ENCODE measurements around the gene C5.

C5 gene

DNA sequence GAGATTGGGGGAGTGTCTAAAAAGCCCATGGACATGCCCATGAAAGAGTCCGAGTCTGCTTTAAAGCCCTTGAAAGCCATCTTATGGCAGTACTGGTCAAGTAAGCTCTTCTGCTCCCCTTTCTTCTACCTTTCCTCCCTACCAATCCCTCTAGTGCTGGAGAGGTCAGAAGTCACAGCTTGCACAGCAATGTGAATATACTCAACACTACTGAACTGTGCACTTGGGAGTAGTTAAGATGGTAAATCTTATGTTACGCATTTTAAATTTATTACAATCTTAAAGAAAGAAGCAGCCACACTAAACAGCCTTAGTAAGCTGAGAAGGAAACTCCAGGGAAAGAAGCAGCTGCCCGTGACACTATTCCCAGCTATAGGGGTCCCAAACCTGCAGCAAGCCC is 111.2 kb downstream of the C5 start:
- no peak for DNase-seq

DNA sequence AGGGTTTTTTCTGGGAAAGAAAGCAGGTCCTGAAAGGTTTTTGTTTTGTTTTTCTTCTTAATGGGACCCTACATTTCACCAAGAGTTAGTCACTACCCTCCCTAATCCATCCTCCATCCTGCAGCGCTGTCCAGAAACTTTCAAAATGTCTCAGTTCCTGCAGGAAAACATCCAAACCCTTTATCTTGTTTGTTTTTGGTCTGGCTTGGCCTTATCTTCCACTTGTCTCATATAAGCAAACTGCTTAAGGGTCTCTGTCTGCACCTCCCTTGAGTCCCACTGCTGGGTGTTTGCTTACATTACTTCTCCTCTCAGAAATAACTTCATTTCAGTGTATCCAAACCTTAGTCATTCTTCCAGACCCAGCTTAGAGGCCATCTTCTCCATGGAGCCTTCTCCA is 112.5 kb downstream of the C5 start:
- DNase-seq: no peak

DNA sequence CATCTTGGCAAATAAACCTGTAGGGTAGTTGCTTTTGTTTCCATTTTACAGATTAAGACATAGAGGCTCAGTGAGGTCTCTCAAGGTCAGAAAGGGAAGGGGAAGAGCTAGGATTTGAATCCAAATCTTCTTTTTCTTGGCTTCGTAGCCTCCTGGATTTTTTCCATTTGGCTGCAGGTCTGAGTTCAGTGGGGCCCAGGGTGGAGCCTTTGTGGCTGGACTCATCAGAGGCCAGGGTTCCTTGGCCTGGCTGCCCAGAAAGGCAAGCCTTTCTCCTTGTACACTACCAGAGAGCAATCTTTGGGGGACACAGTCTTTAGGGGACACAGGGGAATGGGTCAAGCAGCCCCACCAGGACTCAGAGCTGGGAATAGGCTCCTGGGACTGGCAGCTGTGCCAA is 112.9 kb downstream of the C5 start:
- no peak for DNase-seq

DNA sequence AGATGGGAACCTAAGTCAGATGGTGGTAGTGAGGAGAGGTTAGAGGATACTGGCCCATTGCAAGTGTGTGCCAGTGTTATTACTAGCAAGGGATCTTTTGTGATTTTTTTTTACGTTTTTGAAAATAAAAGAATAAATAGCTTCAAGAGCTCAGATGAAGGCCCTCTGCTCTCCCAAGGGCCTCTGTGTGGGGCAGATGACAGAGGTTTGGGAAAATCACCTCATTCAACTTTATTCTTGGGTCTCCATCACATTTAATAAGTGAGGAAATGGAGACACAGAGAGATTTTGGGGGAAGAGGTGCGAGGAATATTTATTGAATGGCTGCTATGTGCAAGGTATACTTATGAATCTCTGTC is 113.3 kb downstream of the C5 start:
- no peak for DNase-seq

DNA sequence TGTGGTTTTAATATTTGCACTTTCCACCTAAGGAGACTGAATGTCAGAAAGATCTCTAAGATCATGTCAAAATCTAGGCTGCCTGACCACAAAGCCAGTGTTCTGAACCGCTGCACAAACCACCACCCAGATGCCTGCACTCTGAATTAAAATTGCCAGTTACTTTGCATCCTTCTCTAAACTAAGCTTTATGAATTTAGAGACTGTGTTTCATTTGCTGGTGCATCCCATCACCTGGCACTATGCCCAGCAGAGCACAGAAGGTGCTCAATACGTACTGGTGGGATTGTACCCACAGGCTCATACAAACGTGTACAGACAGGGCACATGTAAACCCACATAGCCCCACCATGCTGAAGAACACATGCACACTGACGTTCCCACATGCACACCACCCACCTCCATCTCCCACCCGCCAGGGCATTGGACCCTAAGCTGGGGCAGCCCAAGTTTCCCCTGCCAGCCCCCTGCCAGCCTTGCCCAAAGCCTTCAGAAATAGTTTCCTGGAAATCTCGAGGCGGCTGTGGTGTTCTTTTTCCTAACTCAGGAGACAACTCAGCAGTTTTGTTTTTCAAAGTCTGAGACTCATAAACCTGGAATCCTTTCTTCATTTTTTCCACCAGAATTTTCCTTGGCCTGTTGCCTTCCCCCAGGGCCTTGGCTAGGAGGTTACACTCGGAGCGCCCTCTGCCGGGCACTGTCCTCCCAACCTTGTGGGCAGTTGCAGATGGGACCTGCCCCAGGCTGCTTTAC is 113.9 kb downstream of the C5 start:
- DNase-seq: peak; percentile 88 to 93

DNA sequence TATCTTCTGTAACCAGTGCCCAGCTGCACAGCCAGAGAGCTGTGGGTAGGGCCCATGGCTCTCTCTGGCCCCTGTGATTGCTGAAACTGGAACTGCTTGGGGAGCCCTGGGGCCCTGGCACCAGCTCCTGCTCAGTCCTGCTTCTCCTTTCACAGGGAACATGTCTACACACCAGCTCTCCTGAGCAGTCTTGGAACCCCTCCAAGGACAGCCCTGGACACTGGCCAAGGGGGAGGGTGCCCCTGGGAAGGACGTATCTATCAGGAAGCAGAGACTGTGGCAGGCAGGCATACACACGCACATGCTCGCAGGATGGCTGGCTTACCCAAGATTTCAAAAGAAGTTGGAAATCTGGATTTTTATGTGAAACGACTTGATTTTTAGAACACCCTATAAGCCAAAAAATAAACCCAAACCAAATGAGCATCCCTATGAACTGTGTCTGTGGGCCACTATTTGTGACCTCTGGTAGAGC is 114.7 kb downstream of the C5 start:
- peak in 1 of 2 donors; percentile 8 for DNase-seq

DNA sequence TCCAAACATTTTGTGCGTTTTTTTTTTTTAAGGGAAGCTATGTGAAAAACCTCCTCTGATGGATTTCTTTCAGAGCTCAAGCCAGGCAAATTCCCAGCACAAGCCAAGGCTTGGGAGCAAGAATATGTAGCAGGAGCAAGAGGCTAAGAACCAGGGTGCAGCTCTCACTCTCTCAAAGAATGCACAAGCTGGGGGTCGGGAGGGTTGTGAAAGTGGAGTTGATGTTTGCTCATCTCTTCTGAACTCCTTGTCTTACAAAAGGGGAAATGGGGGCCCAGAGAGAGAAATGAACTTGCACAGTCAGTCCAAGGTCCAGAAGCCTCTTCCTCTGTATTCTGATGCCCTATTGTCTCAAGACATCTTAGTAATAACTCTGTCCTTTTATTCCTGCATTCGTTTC is 115.8 kb downstream of the C5 start:
- no peak for DNase-seq

DNA sequence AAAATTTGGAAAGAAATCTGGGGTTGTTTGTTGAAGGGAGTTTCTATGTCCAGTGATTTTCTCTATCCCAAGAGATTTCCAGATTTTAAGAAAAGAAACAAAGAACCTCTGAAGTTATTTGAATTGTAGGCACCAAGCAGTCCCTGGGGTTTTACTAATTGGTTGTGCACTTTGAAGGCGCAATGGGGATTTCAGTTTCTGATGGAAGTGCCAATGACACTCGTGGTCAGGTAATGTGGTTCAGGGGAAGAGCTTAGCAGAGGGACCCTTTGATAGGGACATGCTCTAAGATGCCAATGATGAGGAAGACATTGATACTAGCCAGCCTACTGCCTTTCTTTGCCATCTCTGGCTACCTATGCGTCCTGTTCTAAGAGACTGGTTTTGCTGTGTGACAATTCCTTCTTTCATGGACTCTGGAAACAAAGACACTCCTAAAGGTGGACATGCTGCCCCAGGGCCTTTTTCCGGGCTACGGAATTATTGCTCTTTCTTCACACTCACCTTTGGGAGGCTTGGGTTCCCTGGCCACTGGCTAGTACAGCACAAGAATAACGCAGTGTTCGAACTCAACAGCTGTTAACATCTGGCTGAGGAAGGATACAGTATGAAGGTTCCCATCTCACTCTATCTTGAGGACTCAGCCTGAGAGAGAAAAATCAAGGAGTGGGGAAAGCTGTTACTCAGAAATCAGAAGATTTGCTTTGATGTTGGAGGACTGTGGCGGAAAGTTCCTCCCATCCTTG is 116.6 kb downstream of the C5 start:
- DNase-seq: no peak

DNA sequence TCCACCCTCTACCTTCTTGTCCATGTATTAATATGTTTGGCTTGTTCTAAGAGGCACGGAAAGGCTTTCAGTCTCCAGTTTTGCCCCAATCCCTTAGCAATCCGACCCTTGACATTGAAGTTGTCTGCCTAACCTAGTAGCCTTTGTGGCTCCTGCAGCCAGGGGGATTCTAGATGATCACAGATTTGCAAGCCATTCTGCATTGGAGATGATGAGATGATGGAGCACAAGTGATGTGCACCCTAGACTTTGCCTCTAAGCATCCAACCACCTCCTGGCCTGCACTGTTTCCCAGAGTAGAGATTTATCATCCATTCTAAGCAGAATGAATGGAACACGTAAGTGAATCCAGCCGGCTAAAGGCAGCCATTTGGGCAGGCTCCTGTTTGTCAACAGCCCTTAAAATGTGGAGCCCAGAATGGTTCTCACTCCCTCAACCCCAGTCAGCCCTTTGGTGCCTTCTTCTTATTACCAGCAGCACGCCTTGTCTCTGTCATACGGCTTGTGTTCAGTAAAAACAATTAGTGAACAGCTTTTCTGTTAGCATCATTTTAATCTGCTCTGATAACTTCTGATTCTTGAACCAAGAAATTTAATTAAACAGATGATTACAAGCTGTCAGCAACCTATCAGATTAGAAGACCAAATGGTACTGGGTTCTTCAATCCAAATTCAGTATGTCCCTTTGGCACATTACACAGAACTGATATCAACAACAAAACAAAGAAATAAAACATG is 117.8 kb downstream of the C5 start:
- DNase-seq: peak in 1 of 2 donors; percentile 8

DNA sequence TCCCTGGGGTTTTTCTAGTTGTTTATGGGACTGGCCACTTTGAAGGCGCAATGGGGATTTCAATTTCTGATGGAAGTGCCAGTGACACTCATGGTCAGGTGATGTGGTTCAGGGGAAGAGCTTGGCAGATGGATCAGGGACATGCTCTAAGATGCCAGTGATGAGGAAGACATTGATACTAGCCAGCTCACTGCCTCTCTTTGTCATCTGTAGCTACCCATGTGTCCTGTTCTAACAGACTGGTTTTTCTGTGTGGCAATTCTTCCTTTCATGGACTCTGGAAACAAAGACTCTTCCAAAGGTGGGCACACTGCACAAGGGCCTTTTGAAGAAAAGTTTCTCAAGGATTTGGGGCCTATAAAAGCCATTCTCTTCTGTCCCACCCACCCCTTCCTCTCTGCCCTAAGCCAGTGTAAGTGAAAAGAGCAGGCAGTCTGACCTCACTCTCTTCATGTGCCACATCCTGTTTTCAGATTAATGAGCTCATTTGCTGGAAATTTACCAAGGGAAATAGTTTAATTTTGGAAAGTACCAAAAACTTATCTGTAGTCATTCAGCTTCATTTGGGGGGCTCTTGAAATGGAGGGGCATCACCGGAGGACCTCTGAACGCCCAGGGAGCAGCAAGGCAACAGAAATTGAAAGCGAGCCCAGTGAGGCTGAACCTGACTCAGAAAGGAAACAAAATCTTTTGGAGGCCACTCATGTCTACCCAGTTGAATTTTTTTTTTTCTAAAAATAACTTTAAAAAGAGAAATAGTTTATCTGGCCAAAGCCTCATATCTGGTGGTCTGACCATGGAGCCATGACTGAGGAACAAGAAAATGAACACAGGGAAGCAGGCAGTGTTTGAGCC is 118.6 kb downstream of the C5 start:
- DNase-seq: peak; percentile 66 to 70

DNA sequence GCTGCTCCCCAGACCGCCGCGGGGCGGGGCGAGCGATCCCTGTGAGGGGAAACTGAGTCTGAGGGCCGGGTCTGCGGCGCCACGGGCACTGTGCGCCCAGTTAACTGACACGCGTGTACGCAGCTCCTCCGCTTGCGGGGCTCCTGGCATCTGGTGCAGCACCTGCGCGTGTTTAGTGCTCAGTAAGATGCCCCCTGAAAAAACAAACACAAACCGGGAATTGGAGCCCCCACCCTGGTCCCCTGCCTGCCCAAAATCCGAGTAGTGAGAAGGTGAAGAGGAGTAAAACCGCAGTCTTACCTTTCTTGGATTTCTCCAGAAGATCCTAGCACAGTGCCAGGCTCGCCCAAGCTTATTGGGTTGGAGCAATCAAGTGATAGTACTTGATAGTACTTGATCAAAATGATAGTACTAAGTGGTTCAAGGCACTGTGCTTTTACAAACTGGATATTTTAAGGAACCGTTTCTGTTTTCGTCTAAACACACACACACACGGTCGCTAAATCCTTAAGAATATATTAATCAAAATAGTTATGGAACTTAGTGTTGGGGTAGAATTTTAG is 120.8 kb downstream of the C5 start:
- DNase-seq: no peak

DNA sequence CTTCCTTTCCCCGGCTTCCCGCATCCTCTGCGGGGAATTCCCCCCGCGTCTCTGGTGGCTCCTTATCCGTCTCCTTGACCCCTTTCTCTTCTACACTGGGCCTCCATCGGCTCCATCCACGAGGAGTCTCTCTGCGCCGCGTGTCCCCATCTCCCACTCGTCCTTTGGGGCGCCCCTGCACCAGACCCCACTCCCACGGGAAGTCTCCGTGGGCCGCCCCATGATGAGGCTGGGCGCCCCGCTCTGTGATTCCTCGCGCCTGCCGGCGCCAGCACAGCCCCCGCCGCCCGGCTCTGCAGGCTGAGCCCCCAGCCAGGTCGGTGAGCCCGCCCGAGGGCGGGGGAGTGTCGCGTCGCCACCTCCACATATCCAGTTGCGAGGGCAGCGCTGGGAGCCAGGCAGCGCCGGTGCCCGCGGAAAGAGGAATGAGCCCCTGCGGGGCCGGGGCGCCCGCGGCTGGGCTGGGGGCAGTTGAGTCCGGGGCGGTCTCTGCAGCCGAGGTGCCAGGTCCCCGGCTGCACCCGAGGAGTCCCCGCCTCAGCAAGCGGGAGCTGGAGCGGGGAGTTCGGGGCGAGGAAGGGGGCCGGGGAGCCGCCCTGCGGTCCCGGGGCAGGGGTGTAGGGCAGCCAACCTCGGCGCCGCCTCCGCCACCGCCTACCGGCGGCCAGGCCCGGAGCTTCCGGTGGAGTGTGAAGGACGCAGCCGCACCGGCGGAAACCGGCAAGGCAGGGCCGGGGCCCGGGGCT is 121.4 kb downstream of the C5 start:
- DNase-seq: peak; percentile 68 to 77

DNA sequence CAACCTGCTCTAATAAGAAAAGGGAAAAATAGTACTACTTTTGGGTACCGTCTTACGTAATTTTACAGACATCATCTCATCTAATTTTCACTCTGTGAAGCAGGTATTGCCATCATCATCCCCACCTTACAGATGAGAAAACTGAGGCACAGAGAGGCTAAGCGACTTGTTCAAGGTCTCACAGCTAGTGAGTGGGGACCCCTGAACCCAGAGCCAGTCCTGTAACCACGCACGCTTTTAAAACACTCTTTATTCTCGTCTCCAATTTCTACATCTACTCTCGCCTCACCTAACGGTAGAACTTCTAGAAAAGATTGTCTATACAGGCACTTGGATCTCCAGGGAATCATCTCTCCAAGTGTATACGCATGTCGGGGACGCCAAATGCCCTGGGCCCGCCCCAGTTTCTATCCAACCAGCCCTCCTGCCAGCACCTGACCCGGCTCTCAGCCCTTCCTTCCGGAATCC is 122.0 kb downstream of the C5 start:
- DNase-seq: peak; percentile 6 to 11

DNA sequence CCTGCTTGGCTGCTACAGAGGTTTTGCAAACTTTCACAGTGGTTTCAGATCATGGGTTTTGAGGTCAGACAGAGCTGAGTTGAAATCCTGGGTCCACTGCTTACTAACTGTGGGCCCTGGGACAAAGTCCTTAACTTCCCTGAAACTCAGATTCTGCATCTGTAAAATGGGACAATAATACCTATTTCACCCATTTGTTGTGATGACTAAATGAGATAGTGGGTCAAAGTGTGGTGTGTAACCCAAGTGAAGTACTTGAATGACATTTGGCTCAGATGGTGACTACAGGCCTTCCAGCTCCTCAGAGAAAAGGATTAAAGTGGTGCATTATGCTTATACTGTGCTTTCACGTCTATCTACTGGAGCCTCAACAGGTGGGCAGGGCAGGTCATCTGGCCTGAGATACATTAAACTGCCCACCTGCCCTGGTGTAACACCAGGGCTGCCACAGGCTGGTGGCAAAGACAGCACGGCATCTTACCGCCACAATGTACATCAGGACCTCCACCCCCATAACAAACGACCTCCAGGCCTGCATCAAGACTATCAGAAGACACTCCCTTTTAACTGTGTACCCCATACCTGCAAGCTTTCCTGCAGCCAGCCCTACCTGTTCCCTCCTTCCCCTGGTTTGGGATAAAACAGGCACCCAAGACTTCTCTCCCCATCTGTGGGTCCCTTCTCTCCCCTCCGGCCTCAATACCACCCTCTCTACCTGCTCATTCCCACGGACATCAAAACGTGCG is 122.6 kb downstream of the C5 start:
- DNase-seq: peak; percentile 7 to 14

DNA sequence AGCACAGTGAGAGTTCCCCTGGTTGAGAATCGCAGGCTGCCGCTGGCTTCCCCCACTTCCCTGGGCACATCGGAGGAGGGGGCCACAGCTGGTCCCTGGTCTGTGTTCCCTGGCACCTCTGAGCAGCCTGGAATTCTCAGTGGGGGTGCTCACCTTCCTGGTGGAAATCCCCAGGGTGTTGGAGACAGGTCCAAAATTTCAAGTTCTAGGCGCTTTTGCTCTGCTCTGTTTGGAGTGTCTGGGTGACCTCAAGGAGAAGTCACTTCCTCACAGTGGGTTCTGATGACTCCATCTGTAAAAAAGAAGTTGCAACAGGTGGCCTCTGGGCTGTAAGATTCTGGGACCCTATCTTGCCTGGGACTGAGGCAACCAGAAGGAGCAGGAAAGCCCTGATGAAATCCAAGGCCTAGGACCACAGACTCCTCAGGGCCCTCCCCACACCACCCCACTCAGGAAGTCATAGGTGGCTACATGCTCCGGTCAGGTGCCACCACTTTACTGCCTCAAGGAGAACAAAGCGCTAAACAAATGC is 123.6 kb downstream of the C5 start, which contains the start of gene TRAF1:
Gene TRAF1 (minus strand): TSS at position 400 of the 532 bp plus-strand sequence. CDS start 721 bp downstream, outside the sequence.
- no peak for DNase-seq

DNA sequence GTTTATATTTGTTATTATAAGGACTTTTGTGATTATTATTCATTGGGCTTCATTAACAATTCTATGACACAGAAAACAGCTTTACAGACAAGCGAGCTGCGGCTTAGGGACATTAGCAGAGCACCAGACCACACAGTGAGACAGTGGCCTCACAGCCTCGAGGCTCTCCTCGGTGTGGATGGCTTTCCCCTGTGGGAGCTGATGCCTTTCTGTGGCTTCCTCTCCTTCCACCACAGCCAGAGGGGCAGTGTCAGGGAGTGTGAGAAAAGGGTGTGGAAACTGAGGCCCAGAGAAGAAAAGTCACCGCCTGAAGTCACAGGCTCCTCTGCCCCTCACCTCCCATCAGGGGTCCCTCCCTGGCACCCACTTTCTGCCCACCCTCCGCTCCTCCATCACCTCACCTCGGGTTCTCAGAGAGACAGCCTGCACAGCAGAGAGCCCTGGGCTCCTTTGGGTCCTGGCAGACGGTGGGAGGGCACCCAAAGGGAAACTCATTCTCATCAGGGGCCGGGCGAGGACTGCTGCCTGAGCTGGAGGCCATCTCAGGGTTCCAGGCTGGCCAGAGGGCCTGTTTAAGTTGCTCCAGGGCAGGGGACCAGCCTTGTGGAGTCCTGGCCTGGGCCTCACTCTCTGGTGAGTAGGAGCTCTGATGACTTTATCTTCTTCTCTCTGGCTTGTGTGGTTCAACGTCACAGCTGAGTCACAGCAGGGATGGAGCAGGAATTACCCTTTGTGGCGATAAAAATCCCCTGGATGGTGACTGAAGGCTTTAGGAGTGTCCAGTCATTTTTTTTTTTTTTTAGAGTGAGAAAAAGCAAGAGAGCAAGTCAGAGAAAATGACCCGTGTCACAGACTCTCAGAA is 124.3 kb downstream of the C5 start:
- peak; percentile 86 to 89 for DNase-seq

DNA sequence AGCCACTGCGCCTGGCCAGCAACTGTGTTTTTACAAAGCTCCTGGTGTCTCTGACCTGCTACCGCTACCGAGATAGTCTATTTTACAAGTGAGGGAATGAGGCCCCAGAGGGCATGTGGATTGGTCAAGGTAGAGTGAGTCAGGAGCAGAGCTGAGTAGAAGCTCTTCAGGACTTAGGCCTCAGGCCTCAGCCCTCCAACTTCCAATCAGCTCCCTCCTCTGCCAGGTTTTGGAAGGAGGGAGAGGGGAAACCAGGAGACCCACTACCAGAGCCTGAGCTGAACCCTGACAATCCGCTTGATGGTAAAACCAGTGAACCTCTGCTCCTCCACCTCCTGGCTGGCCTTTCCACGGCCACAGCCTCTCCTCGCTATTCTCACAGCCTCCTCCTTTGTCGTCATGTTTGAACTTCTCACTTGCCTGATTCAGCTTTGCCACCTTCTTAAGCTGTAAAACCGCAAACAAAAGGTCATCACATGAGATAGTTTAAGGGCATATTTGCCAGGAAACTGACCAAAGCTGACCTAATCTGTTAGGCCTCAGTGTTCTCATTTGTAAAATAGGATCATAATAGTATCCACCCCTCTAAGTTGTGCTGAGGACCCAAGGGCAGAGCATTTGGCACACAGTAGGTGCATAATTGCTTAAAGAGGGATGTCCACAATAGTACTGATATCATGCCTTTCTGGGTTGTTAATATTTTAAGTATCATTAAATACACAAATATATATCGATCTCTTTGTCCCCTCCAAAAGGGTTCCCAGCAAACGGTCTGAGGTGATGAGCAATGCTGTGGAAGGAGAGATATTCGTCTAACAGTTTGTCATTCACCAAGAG is 125.2 kb downstream of the C5 start:
- DNase-seq: peak; percentile 34 to 47

DNA sequence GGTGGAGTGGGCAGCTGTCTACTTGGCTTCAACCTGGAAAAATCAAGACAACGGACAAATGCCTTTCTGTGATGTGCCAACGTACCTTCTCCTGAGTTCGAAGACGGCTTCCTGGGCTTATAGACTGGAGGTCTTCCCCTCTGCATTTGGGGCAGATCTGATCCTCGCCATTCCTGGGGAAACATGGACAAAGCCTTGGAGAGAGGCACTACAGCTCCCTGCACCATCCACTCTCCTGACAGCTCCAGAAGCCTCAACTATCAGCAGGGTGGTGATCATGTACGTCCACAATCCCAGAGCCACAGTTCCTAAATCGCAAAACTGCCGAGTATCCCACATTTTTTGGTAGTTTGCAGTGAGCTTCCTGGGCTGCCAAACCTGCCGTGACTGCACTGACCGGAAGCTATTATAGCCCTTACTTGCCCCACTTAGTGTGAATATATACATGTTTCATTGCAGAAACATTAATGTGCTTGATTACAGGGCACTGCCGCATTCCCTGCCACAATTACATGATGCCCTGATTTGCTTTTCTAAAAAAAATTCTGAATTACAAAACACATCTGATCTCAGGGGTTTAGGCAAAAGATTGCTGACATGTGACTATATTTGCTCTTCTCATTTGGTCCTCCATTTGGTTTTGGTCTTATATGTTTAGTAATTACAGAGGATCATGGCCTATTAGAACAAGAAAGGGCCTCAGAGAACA is 126.3 kb downstream of the C5 start:
- DNase-seq: peak; percentile 7 to 15

Measured in activated CD4-positive, alpha-beta T cell treated with anti-CD3 and anti-CD28 coated beads for 4 hours (primary cell).